Endothelial cell of umbilical vein (primary cell): ENCODE results near the gene ZMYM1. TPM values are rescaled to one million over a fixed set of nuclear protein-coding genes. Genes with fewer than 3 reads are reported as not detected.

Experiments used
- BruUV-seq: library from RNA; stranded (reverse); fragments of 400-500 nt; replicated peaks from 2 replicates; lab custom pipeline; 2021; lab: Mats Ljungman, UMichigan
- CTCF ChIA-PET: fragments of 300-600, 350-600 bp; sonication (Branson Sonifier 250); formaldehyde crosslinking; loops from one replicate; lab custom pipeline; 2021; ENCODE audit warnings: antibody characterized with exemption, inconsistent platforms; lab: Charles Lee
- POLR2A ChIA-PET: fragments of 300-600, 350-600 bp; sonication (Branson Sonifier 250); formaldehyde crosslinking; loops from one replicate; lab custom pipeline; 2021; ENCODE audit warnings: antibody characterized with exemption, inconsistent platforms; lab: Charles Lee
- DNase-seq: peaks from one replicate; pipeline ENCODE4 v3.0.0-alpha.2; 2011; ENCODE audit warnings: low read depth, low spot score
- FAIRE-seq: peaks from 2 replicates; lab custom pipeline; 2011; peaks lifted over from hg19 to GRCh38; lab: Jason Lieb, UNC
- H2AFZ ChIP-seq: 2 replicates; pipeline ENCODE4 v1.6.0; 2012; ENCODE audit warnings: low read depth, low read length, control low read depth, inconsistent platforms
- H3K27ac ChIP-seq: 2 replicates; pipeline ENCODE4 v1.5.1; 2011; ENCODE audit warnings: low read depth, mild to moderate bottlenecking, control low read depth, low read length, moderate library complexity; ENCODE audit not compliant: insufficient read depth
- H3K27me3 ChIP-seq, 2 experiments: 2 replicates each; pipeline versions ENCODE4 v1.6.0 to v1.6.1; 2011; ENCODE audit warnings: low read length in 2 of 2, mixed read lengths in 1 of 2; ENCODE audit not compliant: control insufficient read depth in 2 of 2, insufficient read depth in 2 of 2
- H3K36me3 ChIP-seq, 2 experiments: 2 replicates in 1 of 2; 3 replicates in 1 of 2; pipeline ENCODE4 v1.5.1; 2011; ENCODE audit warnings: low read length in 2 of 2, mild to moderate bottlenecking in 1 of 2, moderate library complexity in 1 of 2; ENCODE audit not compliant: control insufficient read depth in 2 of 2, insufficient read depth in 2 of 2; ENCODE audit errors: extremely low read depth in 1 of 2
- H3K4me1 ChIP-seq: 3 replicates; pipeline ENCODE4 v1.5.1; 2011; ENCODE audit warnings: mild to moderate bottlenecking, low read length; ENCODE audit not compliant: control insufficient read depth, insufficient read depth; ENCODE audit errors: extremely low read depth
- H3K4me2 ChIP-seq: 2 replicates; pipeline ENCODE4 v1.6.1; 2011; ENCODE audit warnings: low read length, control low read depth, mixed read lengths; ENCODE audit not compliant: insufficient read depth
- H3K4me3 ChIP-seq, 3 experiments: fragments of 200-600 bp in 1 of 3; sonication (generic), shearing (Covaris generic) in 1 of 3; replicated peaks in 1 of 3; 2 replicates each; pipeline ENCODE4 v1.5.1; 2011 to 2016; ENCODE audit warnings: control low read depth in 3 of 3, low read length in 3 of 3, mild to moderate bottlenecking in 2 of 3, inconsistent platforms in 1 of 3, low read depth in 1 of 3, moderate library complexity in 1 of 3; ENCODE audit not compliant: insufficient read depth in 1 of 3
- H3K79me2 ChIP-seq: 2 replicates; pipeline ENCODE4 v1.6.0; 2012; ENCODE audit warnings: low read length, inconsistent platforms; ENCODE audit not compliant: control insufficient read depth, insufficient read depth
- H3K9ac ChIP-seq: replicated peaks from 2 replicates; pipeline ENCODE3; 2011; ENCODE audit warnings: low read length, control low read depth; ENCODE audit not compliant: insufficient read depth; ENCODE audit errors: extremely low read depth
- H3K9me1 ChIP-seq: replicated peaks from 3 replicates; pipeline ENCODE4 v1.6.0; 2011; ENCODE audit warnings: mild to moderate bottlenecking, low read length; ENCODE audit not compliant: control insufficient read depth, insufficient read depth; ENCODE audit errors: extremely low read depth
- H3K9me3 ChIP-seq: replicated peaks from 2 replicates; pipeline ENCODE4 v1.5.1; 2012; ENCODE audit warnings: low read length, inconsistent platforms; ENCODE audit not compliant: control insufficient read depth, insufficient read depth
- H4K20me1 ChIP-seq: replicated peaks from 2 replicates; pipeline ENCODE3; 2011; ENCODE audit warnings: mild to moderate bottlenecking, low read length; ENCODE audit not compliant: control insufficient read depth, insufficient read depth; ENCODE audit errors: extremely low read depth
- EZH2 ChIP-seq: IDR thresholded peaks from 2 replicates; pipeline ENCODE4 v1.6.1; 2012; ENCODE audit warnings: borderline replicate concordance, low read depth, mild to moderate bottlenecking, moderate library complexity, low read length, inconsistent platforms; ENCODE audit not compliant: severe bottlenecking
- FOS ChIP-seq: IDR thresholded peaks from 2 replicates; pipeline ENCODE4 v1.6.1; 2011; ENCODE audit warnings: mild to moderate bottlenecking, low read length, moderate library complexity, borderline replicate concordance; ENCODE audit not compliant: insufficient read depth
- GATA2 ChIP-seq: IDR thresholded peaks from 2 replicates; pipeline ENCODE4 v1.7.0; 2011; ENCODE audit warnings: low read depth, mild to moderate bottlenecking, moderate library complexity, mixed read lengths, low read length; ENCODE audit not compliant: insufficient read length, insufficient read depth
- JUN ChIP-seq: IDR thresholded peaks from 2 replicates; pipeline ENCODE4 v1.6.1; 2011; ENCODE audit warnings: borderline replicate concordance, low read depth; ENCODE audit not compliant: insufficient read length, insufficient read depth
- MAX ChIP-seq: IDR thresholded peaks from 2 replicates; pipeline ENCODE4 v1.6.1; 2011; ENCODE audit not compliant: insufficient read depth, insufficient read length
- MYC ChIP-seq: IDR thresholded peaks from one replicate; pipeline ENCODE4 v1.6.1; 2011; ENCODE audit warnings: mild to moderate bottlenecking, low read depth, low read length
- POLR2A ChIP-seq: IDR thresholded peaks from 2 replicates; pipeline ENCODE4 v1.6.1; 2012; ENCODE audit warnings: low read depth, mild to moderate bottlenecking, control low read depth, low read length
- dilution Hi-C: fragments of 300-500 bp; cut with MboI; formaldehyde crosslinking; loops from one replicate; pipeline ENCODE4 v1.15.0; 2019; ENCODE audit warnings: low sequenced_read_pairs; ENCODE audit not compliant: extremely low pct_ligation_motif_present
- intact Hi-C: fragments of 100-400 bp; cut with micrococcal nuclease; formaldehyde crosslinking; loops from one replicate; pipeline ENCODE4 v1.10.0; 2022
- polyA plus RNA-seq, 4 experiments: library from polyadenylated mRNA; depleted of rRNA in 3 of 4; stranded (reverse) in 3 of 4; unstranded in 1 of 4; fragments of >200 nt; gene quantifications; 2 replicates each; pipeline versions ENCODE4 v1.2.1 to v1.2.3, GENCODE V29; 2011 to 2012; ENCODE audit warnings: missing spikeins in 1 of 4
- total RNA-seq: library from RNA; stranded (reverse); gene quantifications from 2 replicates; pipeline ENCODE4 v1.2.3, GENCODE V29; 2021
- TF ChIP-seq, protein P1 (sequence below), 2 donors: IDR thresholded peaks; 1 replicate in 1 of 2; 2 replicates in 1 of 2; pipeline ENCODE4 v1.5.1; 2011; ENCODE audit warnings: low read length in 2 of 2, mild to moderate bottlenecking in 2 of 2, moderate library complexity in 2 of 2, control low read depth in 1 of 2, inconsistent platforms in 1 of 2, low read depth in 1 of 2; ENCODE audit not compliant: insufficient read depth in 1 of 2; ENCODE audit errors: extremely low read depth in 1 of 2

ZMYM1 gene
- total and polyA plus RNA-seq, 2 donors (not counting 3 experiments of a cell fraction or from before 2014, with no cell fraction given) = 5.8 to 21.4 TPM

DNA sequence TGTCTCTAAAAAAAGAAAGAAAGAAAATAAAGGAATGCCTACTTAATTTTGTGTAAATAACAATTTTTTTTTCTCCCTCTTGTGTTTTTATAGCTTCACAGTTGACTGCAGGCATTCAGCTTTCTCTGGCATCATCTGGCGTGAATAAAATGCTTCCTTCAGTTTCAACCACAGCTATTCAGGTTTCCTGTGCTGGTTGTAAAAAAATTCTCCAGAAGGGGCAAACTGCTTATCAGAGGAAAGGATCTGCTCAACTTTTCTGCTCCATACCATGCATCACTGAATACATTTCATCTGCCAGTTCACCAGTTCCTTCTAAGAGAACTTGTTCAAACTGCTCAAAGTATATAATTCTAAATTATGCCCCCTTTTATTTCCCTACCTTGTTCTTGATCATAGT lies 18.0 kb downstream of the ZMYM1 start:
- POLR2A ChIA-PET = interaction anchor here (1.1 kb wide), 1 partner anchor 65 kb away, joined by 3 read pairs; the partner anchor contains the start of gene ZMYM6
- Histone ChIP-seq H3K79me2 (peaks cover 2% of the 10 kb centered on the region), H3K4me2 (no peak overlapping the region), H3K4me1 (no peaks in the 10 kb centered on the region), H3K27me3 (no peaks in the 10 kb centered on the region), H2AFZ (no peak overlapping the region), H3K4me3 (no peak overlapping the region), H4K20me1 (no peaks in the 10 kb centered on the region), H3K36me3 (peaks cover 6 to 15% of the 10 kb centered on the region in 2 experiments), H3K27ac (no peak overlapping the region), H3K9me3 (no peaks in the 10 kb centered on the region), H3K9me1 (no peaks in the 10 kb centered on the region), H3K9ac (no peak overlapping the region)
- dilution Hi-C loops (no loop called here), intact Hi-C loops (no loop called here)
- DNase-seq = peak; percentile 60
- BruUV-seq = no TSS peak
- TF ChIP-seq GATA2 = no peak
- TF ChIP-seq MYC = no peak
- no peak for TF ChIP-seq FOS
- TF ChIP-seq POLR2A = no peak
- FAIRE-seq = no peak
- CTCF ChIA-PET = interaction anchor here (1.4 kb wide), 1 partner anchor 16 kb away, joined by 3 read pairs; no protein-coding TSS in a partner anchor

GRCh38 chr1:35111106-35111505 lies 31.9 kb downstream of the ZMYM1 start:
- DNase-seq (no peak), FAIRE-seq (peak; percentile 53)
- no peaks in the 10 kb centered on the region for H3K9me3 ChIP-seq
- no peak overlapping the region for H3K9ac ChIP-seq
- BruUV-seq = no TSS peak
- H3K9me1 ChIP-seq = no peaks in the 10 kb centered on the region
- POLR2A ChIA-PET = no interaction called here
- H3K27me3 ChIP-seq = no peaks in the 10 kb centered on the region
- H4K20me1 ChIP-seq = no peaks in the 10 kb centered on the region
- peaks cover 9% of the 10 kb centered on the region for H3K4me1 ChIP-seq
- H2AFZ ChIP-seq = no peak overlapping the region
- dilution Hi-C loops (no loop called here), intact Hi-C loops (loop anchor here (10.0 kb wide), 1 partner anchor 256 kb away; the partner anchor contains the start of gene SMIM12)
- H3K4me2 ChIP-seq = no peak overlapping the region
- no peaks in the 10 kb centered on the region for H3K36me3 ChIP-seq
- TF ChIP-seq EZH2 (no peak), MAX (no peak), GATA2 (no peak), MYC (no peak), JUN (no peak), POLR2A (no peak), FOS (peak; percentile 23)
- TF ChIP-seq, protein P1, sequence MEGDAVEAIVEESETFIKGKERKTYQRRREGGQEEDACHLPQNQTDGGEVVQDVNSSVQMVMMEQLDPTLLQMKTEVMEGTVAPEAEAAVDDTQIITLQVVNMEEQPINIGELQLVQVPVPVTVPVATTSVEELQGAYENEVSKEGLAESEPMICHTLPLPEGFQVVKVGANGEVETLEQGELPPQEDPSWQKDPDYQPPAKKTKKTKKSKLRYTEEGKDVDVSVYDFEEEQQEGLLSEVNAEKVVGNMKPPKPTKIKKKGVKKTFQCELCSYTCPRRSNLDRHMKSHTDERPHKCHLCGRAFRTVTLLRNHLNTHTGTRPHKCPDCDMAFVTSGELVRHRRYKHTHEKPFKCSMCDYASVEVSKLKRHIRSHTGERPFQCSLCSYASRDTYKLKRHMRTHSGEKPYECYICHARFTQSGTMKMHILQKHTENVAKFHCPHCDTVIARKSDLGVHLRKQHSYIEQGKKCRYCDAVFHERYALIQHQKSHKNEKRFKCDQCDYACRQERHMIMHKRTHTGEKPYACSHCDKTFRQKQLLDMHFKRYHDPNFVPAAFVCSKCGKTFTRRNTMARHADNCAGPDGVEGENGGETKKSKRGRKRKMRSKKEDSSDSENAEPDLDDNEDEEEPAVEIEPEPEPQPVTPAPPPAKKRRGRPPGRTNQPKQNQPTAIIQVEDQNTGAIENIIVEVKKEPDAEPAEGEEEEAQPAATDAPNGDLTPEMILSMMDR (IDR thresholded peaks at IDR 0.05; ENCODE audit: extremely low read depth in 1 of 2, insufficient read depth in 1 of 2, low read depth in 1 of 2, low read length in 2 of 2) = no peak
- no peak overlapping the region for H3K27ac ChIP-seq
- CTCF ChIA-PET = interaction anchor here (1.4 kb wide), 1 partner anchor 26 kb away, joined by 3 read pairs; no protein-coding TSS in a partner anchor
- no peak overlapping the region for H3K4me3 ChIP-seq
- H3K79me2 ChIP-seq = no peaks in the 10 kb centered on the region
